ENCODE measurements around the gene ACP3. TPM values are rescaled to one million over a fixed set of nuclear protein-coding genes. Genes with fewer than 3 reads are reported as not detected.
"Not testable (repeated sequence)": the region's sequence is repeated elsewhere in the genome, so short reads cannot be mapped to it uniquely, and the experiment has no call there.

The ACP3 gene
- total RNA-seq, 1 experiment from 2014 or later = 14.6 TPM

DNA sequence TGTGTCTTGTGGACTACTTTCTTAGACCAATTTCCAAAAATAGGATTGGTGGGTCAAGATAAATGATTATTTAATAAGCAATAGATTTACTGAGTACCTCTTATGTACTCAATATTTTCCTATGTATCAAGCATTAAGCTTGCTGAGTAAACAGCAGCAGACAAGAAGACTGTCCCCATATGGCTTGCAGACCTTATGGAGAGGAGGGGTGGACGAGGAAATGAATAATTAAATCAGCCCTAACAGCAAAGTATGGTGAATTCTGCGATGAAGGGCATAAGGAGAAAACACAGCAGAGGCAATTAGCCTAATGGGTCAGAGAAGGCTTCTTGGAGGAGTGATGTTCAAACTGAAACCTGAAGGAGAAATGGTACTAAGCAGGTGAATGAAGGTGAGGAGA is 45.1 kb downstream of the ACP3 start:
- Histone ChIP-seq H3K27me3 (replicated peaks; ENCODE audit: insufficient read depth, low read depth, low read length, poor library complexity) (no peaks in the 10 kb centered on the region), H3K4me3 (ENCODE audit: low read depth, low read length, poor library complexity, severe bottlenecking) (no peak overlapping the region), H3K36me3 (ENCODE audit: insufficient read depth, low read length, poor library complexity, severe bottlenecking) (no peaks in the 10 kb centered on the region), H3K27ac (ENCODE audit: low read depth, low read length, poor library complexity, severe bottlenecking) (no peak overlapping the region), H3K4me1 (ENCODE audit: insufficient read depth, low read length, poor library complexity, severe bottlenecking) (no peaks in the 10 kb centered on the region), H3K9me3 (ENCODE audit: low read depth, low read length, poor library complexity, severe bottlenecking) (no peaks in the 10 kb centered on the region)
- DNase-seq (ENCODE audit: low spot score) = no peak
- ChIA-PET CTCF (no interaction called here), POLR2A (ENCODE audit: low non-redundant PET) (no interaction called here)
- intact Hi-C loops (cut with micrococcal nuclease; ENCODE audit: unreplicated experiment) = no loop called here
- no TSS peak for BruUV-seq (replicated peaks)
- no peak for TF ChIP-seq EZH2 (IDR thresholded peaks at IDR 0.05; ENCODE audit: borderline replicate concordance, low read depth, low read length, poor library complexity, severe bottlenecking)
- TF ChIP-seq, protein P1, sequence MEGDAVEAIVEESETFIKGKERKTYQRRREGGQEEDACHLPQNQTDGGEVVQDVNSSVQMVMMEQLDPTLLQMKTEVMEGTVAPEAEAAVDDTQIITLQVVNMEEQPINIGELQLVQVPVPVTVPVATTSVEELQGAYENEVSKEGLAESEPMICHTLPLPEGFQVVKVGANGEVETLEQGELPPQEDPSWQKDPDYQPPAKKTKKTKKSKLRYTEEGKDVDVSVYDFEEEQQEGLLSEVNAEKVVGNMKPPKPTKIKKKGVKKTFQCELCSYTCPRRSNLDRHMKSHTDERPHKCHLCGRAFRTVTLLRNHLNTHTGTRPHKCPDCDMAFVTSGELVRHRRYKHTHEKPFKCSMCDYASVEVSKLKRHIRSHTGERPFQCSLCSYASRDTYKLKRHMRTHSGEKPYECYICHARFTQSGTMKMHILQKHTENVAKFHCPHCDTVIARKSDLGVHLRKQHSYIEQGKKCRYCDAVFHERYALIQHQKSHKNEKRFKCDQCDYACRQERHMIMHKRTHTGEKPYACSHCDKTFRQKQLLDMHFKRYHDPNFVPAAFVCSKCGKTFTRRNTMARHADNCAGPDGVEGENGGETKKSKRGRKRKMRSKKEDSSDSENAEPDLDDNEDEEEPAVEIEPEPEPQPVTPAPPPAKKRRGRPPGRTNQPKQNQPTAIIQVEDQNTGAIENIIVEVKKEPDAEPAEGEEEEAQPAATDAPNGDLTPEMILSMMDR (conservative IDR thresholded peaks at IDR 0.05; ENCODE audit: low read depth, low read length) = no peak

DNA sequence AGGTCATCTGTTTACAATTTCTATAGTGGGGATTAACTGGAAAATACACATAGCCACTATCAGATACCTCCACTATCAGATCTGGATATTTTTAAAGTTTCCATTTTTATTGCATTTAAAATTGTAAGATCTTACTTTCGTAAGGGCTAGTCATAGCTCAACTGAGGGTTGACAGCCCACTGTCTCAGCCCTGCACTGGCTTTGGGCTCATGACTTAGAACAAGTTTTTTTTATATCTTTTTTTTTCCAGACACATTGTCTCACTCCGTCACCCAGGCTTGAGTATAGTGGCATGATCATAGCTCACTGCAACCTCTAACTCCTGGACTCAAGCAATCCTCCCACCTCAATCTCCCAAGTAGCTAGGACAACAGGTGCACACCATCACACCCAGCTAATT is 51.3 kb downstream of the ACP3 start:
- no TSS peak for BruUV-seq (replicated peaks)
- DNase-seq (ENCODE audit: low spot score) = no peak
- TF ChIP-seq EZH2 (IDR thresholded peaks at IDR 0.05; ENCODE audit: borderline replicate concordance, low read depth, low read length, poor library complexity, severe bottlenecking) = no peak
- TF ChIP-seq, protein P1 (conservative IDR thresholded peaks at IDR 0.05; ENCODE audit: low read depth, low read length) = no peak
- no peaks in the 10 kb centered on the region for H3K4me1 ChIP-seq (ENCODE audit: insufficient read depth, low read length, poor library complexity, severe bottlenecking)
- H3K9me3 ChIP-seq (ENCODE audit: low read depth, low read length, poor library complexity, severe bottlenecking) = no peaks in the 10 kb centered on the region
- intact Hi-C loops (cut with micrococcal nuclease; ENCODE audit: unreplicated experiment) = no loop called here
- ChIA-PET POLR2A (ENCODE audit: low non-redundant PET) (interaction anchor here (0.6 kb wide), 1 partner anchor 893 kb away, joined by 3 read pairs; no protein-coding TSS in a partner anchor), CTCF (interaction anchor here (0.7 kb wide), 1 partner anchor 26 kb away, joined by 3 read pairs; no protein-coding TSS in a partner anchor)
- no peak overlapping the region for H3K4me3 ChIP-seq (ENCODE audit: low read depth, low read length, poor library complexity, severe bottlenecking)
- no peaks in the 10 kb centered on the region for H3K27me3 ChIP-seq (replicated peaks; ENCODE audit: insufficient read depth, low read depth, low read length, poor library complexity)
- no peak overlapping the region for H3K27ac ChIP-seq (ENCODE audit: low read depth, low read length, poor library complexity, severe bottlenecking)
- no peaks in the 10 kb centered on the region for H3K36me3 ChIP-seq (ENCODE audit: insufficient read depth, low read length, poor library complexity, severe bottlenecking)

DNA sequence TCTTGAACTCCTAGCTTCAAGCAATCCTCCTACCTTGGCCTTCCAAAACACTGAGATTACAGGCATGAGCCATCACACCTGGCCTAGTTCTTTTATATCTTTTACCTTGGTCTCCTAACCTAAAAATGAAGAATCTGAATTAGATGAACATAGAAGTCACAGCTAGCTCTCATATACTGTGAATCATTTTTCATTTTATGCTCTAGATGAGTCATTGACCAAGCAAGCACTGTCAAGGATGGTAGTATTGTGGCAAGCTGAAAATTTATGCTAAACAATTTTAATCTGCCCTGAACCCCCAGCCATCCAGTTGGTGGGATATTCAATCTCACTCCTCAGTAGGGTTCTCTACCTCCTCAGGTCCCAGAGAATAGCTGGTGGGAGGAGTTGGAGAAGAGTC is 51.8 kb downstream of the ACP3 start:
- POLR2A ChIA-PET (ENCODE audit: low non-redundant PET) = interaction anchor here (0.6 kb wide), 1 partner anchor 893 kb away, joined by 3 read pairs; no protein-coding TSS in a partner anchor
- H3K36me3 ChIP-seq (ENCODE audit: insufficient read depth, low read length, poor library complexity, severe bottlenecking) = no peaks in the 10 kb centered on the region
- TF ChIP-seq, protein P1 (conservative IDR thresholded peaks at IDR 0.05; ENCODE audit: low read depth, low read length) = no peak
- TF ChIP-seq EZH2 (IDR thresholded peaks at IDR 0.05; ENCODE audit: borderline replicate concordance, low read depth, low read length, poor library complexity, severe bottlenecking) = no peak

DNA sequence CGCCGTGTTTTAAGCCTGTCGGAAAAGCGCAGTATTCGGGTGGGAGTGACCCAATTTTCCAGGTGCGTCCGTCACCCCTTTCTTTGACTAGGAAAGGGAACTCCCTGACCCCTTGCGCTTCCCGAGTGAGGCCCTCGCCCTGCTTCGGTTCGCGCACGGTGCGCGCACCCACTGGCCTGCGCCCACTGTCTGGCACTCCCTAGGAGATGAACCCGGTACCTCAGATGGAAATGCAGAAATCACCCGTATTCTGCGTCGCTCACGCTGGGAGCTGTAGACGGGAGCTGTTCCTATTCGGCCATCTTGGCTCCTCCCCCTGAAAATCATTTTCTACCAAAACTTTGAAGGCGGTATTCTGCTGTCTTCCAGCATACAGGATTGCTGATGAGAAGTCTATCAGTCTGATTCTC is 59.7 kb downstream of the ACP3 start:
- H3K27ac ChIP-seq (ENCODE audit: low read depth, low read length, poor library complexity, severe bottlenecking); BruUV-seq (replicated peaks); DNase-seq (ENCODE audit: low spot score); H3K9me3 ChIP-seq (ENCODE audit: low read depth, low read length, poor library complexity, severe bottlenecking); H3K4me3 ChIP-seq (ENCODE audit: low read depth, low read length, poor library complexity, severe bottlenecking); H3K36me3 ChIP-seq (ENCODE audit: insufficient read depth, low read length, poor library complexity, severe bottlenecking); intact Hi-C loops (cut with micrococcal nuclease; ENCODE audit: unreplicated experiment); CTCF ChIA-PET; POLR2A ChIA-PET (ENCODE audit: low non-redundant PET); H3K27me3 ChIP-seq (replicated peaks; ENCODE audit: insufficient read depth, low read depth, low read length, poor library complexity): not testable (repeated sequence)
- peaks cover 15% of the 10 kb centered on the region for H3K4me1 ChIP-seq (ENCODE audit: insufficient read depth, low read length, poor library complexity, severe bottlenecking)

More for the DNA sequence above, 51.8 kb downstream of the ACP3 start:
- CTCF ChIA-PET = interaction anchor here (0.7 kb wide), 1 partner anchor 26 kb away, joined by 3 read pairs; no protein-coding TSS in a partner anchor
- Histone ChIP-seq H3K4me3 (ENCODE audit: low read depth, low read length, poor library complexity, severe bottlenecking) (no peak overlapping the region), H3K4me1 (ENCODE audit: insufficient read depth, low read length, poor library complexity, severe bottlenecking) (no peaks in the 10 kb centered on the region), H3K27me3 (replicated peaks; ENCODE audit: insufficient read depth, low read depth, low read length, poor library complexity) (no peaks in the 10 kb centered on the region), H3K27ac (ENCODE audit: low read depth, low read length, poor library complexity, severe bottlenecking) (no peak overlapping the region), H3K9me3 (ENCODE audit: low read depth, low read length, poor library complexity, severe bottlenecking) (no peaks in the 10 kb centered on the region)
- DNase-seq (ENCODE audit: low spot score) = no peak
- no TSS peak for BruUV-seq (replicated peaks)
- intact Hi-C loops (cut with micrococcal nuclease; ENCODE audit: unreplicated experiment) = no loop called here
